ENCODE measurements around the gene GDPD5. TPM values are rescaled to one million over a fixed set of nuclear protein-coding genes. Genes with fewer than 3 reads are reported as not detected.

The GDPD5 gene
- total RNA-seq, 1 experiment from 2014 or later: 7.8 TPM

DNA sequence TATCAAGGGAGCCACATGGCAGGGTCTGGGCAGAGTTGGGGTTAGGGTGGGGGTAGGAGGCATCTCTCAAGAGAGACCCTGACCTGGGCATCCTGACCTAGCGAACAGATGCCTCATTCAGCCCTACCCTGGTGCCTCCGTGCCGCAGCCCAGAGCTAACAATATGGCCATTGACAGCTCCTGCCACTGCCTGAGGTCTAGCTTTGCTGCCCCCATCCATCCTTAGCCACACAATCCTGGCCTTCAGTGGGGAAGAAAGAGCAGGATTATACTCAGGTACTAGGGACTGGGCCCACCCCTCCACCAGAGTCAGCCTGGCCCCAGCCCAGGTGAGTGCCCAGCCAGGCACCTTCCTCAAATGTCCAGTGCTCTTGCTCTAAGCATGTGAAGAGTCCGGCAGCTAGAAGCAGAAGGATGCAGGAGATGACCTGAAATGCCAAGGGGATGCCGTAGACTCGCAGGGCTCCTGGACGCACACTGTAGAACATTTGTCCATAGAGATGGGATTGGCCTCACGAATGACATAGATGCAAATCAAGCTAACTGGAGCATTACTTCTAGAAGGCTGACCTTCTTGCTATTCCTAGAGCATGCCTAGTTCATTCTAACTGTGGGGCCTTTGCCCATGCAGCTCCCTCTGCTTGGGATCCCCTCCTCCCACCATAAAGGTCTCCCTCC is 23.0 kb upstream of the GDPD5 start:
- no peak overlapping the region for H2AFZ ChIP-seq (ENCODE audit: low read length)
- no peak for DNase-seq
- H3K9me3 Mint-ChIP-seq: peaks cover 0 to 3% of the 10 kb centered on the region in 2 experiments; a peak in 1 of 5 replicates
- no peak overlapping the region for H3K4me2 ChIP-seq (ENCODE audit: insufficient read depth, insufficient read length, low read length)
- no peaks in the 10 kb centered on the region for H3K27me3 ChIP-seq (ENCODE audit: insufficient read depth, low read length)
- H2BK15ac ChIP-seq (ENCODE audit: low read depth, low read length): no peak overlapping the region
- no peak overlapping the region for H2AK5ac ChIP-seq (ENCODE audit: insufficient read length, low read length)
- H3K27ac Mint-ChIP-seq: no peak overlapping the region; a peak in 1 of 7 replicates
- no peak overlapping the region for H3T11ph ChIP-seq (ENCODE audit: low read length)
- no peak overlapping the region for H4K5ac ChIP-seq (ENCODE audit: insufficient read length, low read depth, low read length)
- H3K79me1 ChIP-seq (ENCODE audit: insufficient read depth, low read depth, low read length, poor library complexity, severe bottlenecking): no peaks in the 10 kb centered on the region
- H2BK120ac ChIP-seq (ENCODE audit: low read depth, low read length, poor library complexity, severe bottlenecking): no peak overlapping the region
- H3K23me2 ChIP-seq (ENCODE audit: insufficient read length, low read depth, low read length, poor library complexity, severe bottlenecking): no peaks in the 10 kb centered on the region
- peaks cover 0 to 4% (median 0%) of the 10 kb centered on the region in 3 experiments; a peak in 1 of 7 replicates for H3K36me3 Mint-ChIP-seq (ENCODE audit: insufficient read depth in 1 of 3, low read depth in 3 of 3)
- H2BK5ac ChIP-seq (ENCODE audit: insufficient read length, low read length): no peak overlapping the region
- no peak overlapping the region for H3K4me3 Mint-ChIP-seq
- H2BK12ac ChIP-seq (ENCODE audit: insufficient read length, low read depth, low read length): no peak overlapping the region
- no peak overlapping the region for H3K56ac ChIP-seq (ENCODE audit: insufficient read length, low read depth, low read length)
- WGBS (ENCODE audit: extremely low coverage, insufficient read length, low lambda C conversion rate): no CpG with 5 or more reads among the region's 8 CpGs
- no peak overlapping the region for H3K18ac ChIP-seq (ENCODE audit: insufficient read length, low read depth, low read length)
- H4K8ac ChIP-seq (replicated peaks; ENCODE audit: insufficient read length, low read depth, low read length): no peak overlapping the region
- peaks cover 4% of the 10 kb centered on the region; the same call in 1 of the 2 replicates for H3K27me3 Mint-ChIP-seq (ENCODE audit: low read depth)
- no peaks in the 10 kb centered on the region for H4K20me1 ChIP-seq (ENCODE audit: control insufficient read depth, insufficient read depth, insufficient read length)
- H3K4ac ChIP-seq (ENCODE audit: low read depth, low read length): no peak overlapping the region
- no peak overlapping the region for H2BK20ac ChIP-seq (ENCODE audit: low read depth, low read length, poor library complexity, severe bottlenecking)
- H3K14ac ChIP-seq (ENCODE audit: insufficient read depth, low read length): no peak overlapping the region
- peaks cover 10 to 20% of the 10 kb centered on the region in 2 experiments for H3K4me1 Mint-ChIP-seq
- no peak overlapping the region for H4K91ac ChIP-seq (ENCODE audit: insufficient read length, low read depth, low read length)
- H3K79me2 ChIP-seq (ENCODE audit: insufficient read depth, low read length): no peaks in the 10 kb centered on the region
- H3K23ac ChIP-seq (ENCODE audit: insufficient read length, low read depth, low read length): no peak overlapping the region
- H3K27ac ChIP-seq (ENCODE audit: insufficient read length, low read depth, low read length): no peak overlapping the region
- no peaks in the 10 kb centered on the region for H3K9me3 ChIP-seq (ENCODE audit: control insufficient read depth, low read depth, low read length)
- TF ChIP-seq, protein P1, sequence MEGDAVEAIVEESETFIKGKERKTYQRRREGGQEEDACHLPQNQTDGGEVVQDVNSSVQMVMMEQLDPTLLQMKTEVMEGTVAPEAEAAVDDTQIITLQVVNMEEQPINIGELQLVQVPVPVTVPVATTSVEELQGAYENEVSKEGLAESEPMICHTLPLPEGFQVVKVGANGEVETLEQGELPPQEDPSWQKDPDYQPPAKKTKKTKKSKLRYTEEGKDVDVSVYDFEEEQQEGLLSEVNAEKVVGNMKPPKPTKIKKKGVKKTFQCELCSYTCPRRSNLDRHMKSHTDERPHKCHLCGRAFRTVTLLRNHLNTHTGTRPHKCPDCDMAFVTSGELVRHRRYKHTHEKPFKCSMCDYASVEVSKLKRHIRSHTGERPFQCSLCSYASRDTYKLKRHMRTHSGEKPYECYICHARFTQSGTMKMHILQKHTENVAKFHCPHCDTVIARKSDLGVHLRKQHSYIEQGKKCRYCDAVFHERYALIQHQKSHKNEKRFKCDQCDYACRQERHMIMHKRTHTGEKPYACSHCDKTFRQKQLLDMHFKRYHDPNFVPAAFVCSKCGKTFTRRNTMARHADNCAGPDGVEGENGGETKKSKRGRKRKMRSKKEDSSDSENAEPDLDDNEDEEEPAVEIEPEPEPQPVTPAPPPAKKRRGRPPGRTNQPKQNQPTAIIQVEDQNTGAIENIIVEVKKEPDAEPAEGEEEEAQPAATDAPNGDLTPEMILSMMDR (conservative IDR thresholded peaks at IDR 0.05): no peak
- H3K4me1 ChIP-seq (ENCODE audit: insufficient read depth, low read length): no peaks in the 10 kb centered on the region
- H3K9ac ChIP-seq (ENCODE audit: extremely low read depth, insufficient read length, low read length): no peak overlapping the region
